GM23248 (cell line): Measurements from ENCODE around the gene CYBA. TPM values are rescaled to one million over a fixed set of nuclear protein-coding genes. Genes with fewer than 3 reads are reported as not detected.

Experiments used
- DNase-seq: peaks from one replicate; pipeline ENCODE4 v3.0.0-alpha.2; 2015
- H2AFZ ChIP-seq: fragments of 200-600 bp; sonication (generic); 2 replicates; pipeline ENCODE4 v1.6.1; 2016; ENCODE audit warnings: antibody characterized with exemption
- H3F3A ChIP-seq: fragments of 200-600 bp; sonication (generic); 2 replicates; pipeline ENCODE4 v1.6.1; 2016; ENCODE audit warnings: mild to moderate bottlenecking, antibody characterized with exemption, mixed run types; ENCODE audit not compliant: insufficient read depth
- H3K27ac ChIP-seq: fragments of 200-600 bp; sonication (generic); 2 replicates; pipeline ENCODE4 v1.5.1; 2016; ENCODE audit warnings: mild to moderate bottlenecking
- H3K27me3 ChIP-seq: fragments of 200-600 bp; sonication (generic); replicated peaks from 2 replicates; pipeline ENCODE4 v1.6.1; 2016; ENCODE audit warnings: mild to moderate bottlenecking; ENCODE audit not compliant: insufficient read depth
- H3K36me3 ChIP-seq: fragments of 200-600 bp; sonication (generic); 2 replicates; pipeline ENCODE4 v1.6.1; 2016; ENCODE audit warnings: low read depth, mild to moderate bottlenecking
- H3K4me1 ChIP-seq: fragments of 200-600 bp; sonication (generic); 2 replicates; pipeline ENCODE4 v1.6.1; 2016; ENCODE audit warnings: mild to moderate bottlenecking; ENCODE audit not compliant: insufficient read depth
- H3K4me2 ChIP-seq: fragments of 200-600 bp; sonication (generic); one replicate; pipeline ENCODE4 v1.6.1; 2016; ENCODE audit warnings: mild to moderate bottlenecking; ENCODE audit not compliant: unreplicated experiment
- H3K4me3 ChIP-seq: fragments of 200-600 bp; sonication (generic); 2 replicates; pipeline ENCODE4 v1.5.1; 2016; ENCODE audit warnings: mild to moderate bottlenecking
- H3K79me2 ChIP-seq: fragments of 200-600 bp; sonication (generic); 2 replicates; pipeline ENCODE4 v1.6.1; 2016; ENCODE audit warnings: mild to moderate bottlenecking; ENCODE audit not compliant: insufficient read depth
- H3K9ac ChIP-seq: fragments of 200-600 bp; sonication (generic); 2 replicates; pipeline ENCODE4 v1.6.1; 2016; ENCODE audit warnings: mild to moderate bottlenecking
- H3K9me2 ChIP-seq: fragments of 200-600 bp; sonication (generic); 2 replicates; pipeline ENCODE4 v1.6.1; 2016; ENCODE audit warnings: mixed run types, mild to moderate bottlenecking, moderate library complexity; ENCODE audit not compliant: insufficient read depth
- H3K9me3 ChIP-seq: fragments of 200-600 bp; sonication (generic); one replicate; pipeline ENCODE4 v1.6.1; 2017; ENCODE audit warnings: low read depth
- H4K20me1 ChIP-seq: fragments of 200-600 bp; sonication (generic); 2 replicates; pipeline ENCODE4 v1.6.0; 2016; ENCODE audit not compliant: insufficient read depth
- EZH2 ChIP-seq: fragments of 200-600 bp; sonication (generic); IDR thresholded peaks from 2 replicates; pipeline ENCODE4 v1.6.1; 2018; ENCODE audit warnings: antibody characterized with exemption, mild to moderate bottlenecking; ENCODE audit not compliant: insufficient read depth, poor library complexity, severe bottlenecking
- EZH2phosphoT487 ChIP-seq: fragments of 200-600 bp; sonication (generic); IDR thresholded peaks from 2 replicates; pipeline ENCODE4 v1.6.1; 2018; ENCODE audit warnings: antibody characterized with exemption, moderate library complexity, mild to moderate bottlenecking, low read depth; ENCODE audit not compliant: insufficient read depth
- WGBS, 2 experiments: methylation state at CpG; one replicate each; pipeline ENCODE4 v1.1.6; 2015 to 2017; ENCODE audit warnings: low lambda C conversion rate in 2 of 2, low coverage in 1 of 2; ENCODE audit errors: missing lambda C conversion rate in 2 of 2; 5-methylcytosine and 5-hydroxymethylcytosine counted together
- in situ Hi-C: fragments of 300-500 bp; cut with MboI; formaldehyde crosslinking; loops from 2 replicates; pipeline ENCODE4 v1.15.0; 2020
- polyA plus RNA-seq: library from polyadenylated mRNA; unstranded; fragments of >200 nt; fragmentation: Nextera tagmentation; extraction: Ambion mirVana; gene quantifications from 2 replicates; pipeline ENCODE4 v1.2.1, GENCODE V29; 2016
- total RNA-seq: library from RNA; depleted of rRNA; stranded (reverse); fragments of >200 nt; shearing (Covaris generic); gene quantifications from 2 replicates; pipeline ENCODE4 v1.2.3, GENCODE V29; 2014; rRNA removed

Gene CYBA
- total and polyA plus RNA-seq, 2 experiments from 2014 or later, result 270 to 332 TPM

DNA sequence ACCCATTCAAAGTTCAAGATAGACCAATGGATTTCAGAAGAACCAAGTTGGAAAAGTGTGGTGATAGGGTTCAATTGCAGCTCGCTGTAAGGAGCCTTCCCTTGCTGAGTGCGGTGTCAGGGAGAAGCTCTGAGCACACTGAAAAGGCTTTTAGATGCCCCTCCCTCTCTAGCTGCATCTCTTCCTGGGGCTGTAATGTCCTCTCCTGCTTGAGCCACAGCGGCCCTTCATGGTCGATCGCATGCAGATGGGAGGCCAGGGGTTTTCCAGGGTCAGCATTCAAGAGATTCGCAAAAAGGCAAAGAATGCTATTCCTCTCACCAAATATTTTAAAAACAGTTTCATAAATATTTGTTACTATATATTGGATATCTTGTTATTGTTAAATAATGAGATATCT is 56.9 kb downstream of the CYBA start:
- 98% methylated on average over 6 of the region's 6 CpGs for WGBS, 2 experiments
- Histone ChIP-seq H3K4me3 (no peak overlapping the region), H3F3A (no peaks in the 10 kb centered on the region; the same call in 1 of the 2 replicates), H4K20me1 (no peaks in the 10 kb centered on the region), H3K27me3 (no peaks in the 10 kb centered on the region), H3K4me1 (no peaks in the 10 kb centered on the region), H3K9ac (no peak overlapping the region), H3K79me2 (peaks cover 45% of the 10 kb centered on the region), H3K9me2 (no peaks in the 10 kb centered on the region), H2AFZ (no peak overlapping the region), H3K27ac (no peak overlapping the region), H3K9me3 (no peaks in the 10 kb centered on the region), H3K36me3 (peaks cover 16% of the 10 kb centered on the region; the same call in 1 of the 2 replicates), H3K4me2 (no peak overlapping the region)
- TF ChIP-seq EZH2, result no peak
- no peak for TF ChIP-seq EZH2phosphoT487
- in situ Hi-C loops, result no loop called here
- DNase-seq, result no peak

- Histone ChIP-seq H3K9ac (no peak overlapping the region), H3K79me2 (peaks cover 45% of the 10 kb centered on the region), H3K9me2 (no peaks in the 10 kb centered on the region), H3K27ac (no peak overlapping the region), H3K9me3 (no peaks in the 10 kb centered on the region), H3K4me1 (no peaks in the 10 kb centered on the region), H3K4me2 (no peak overlapping the region), H3K27me3 (no peaks in the 10 kb centered on the region), H3K4me3 (no peak overlapping the region), H4K20me1 (no peaks in the 10 kb centered on the region), H3F3A (no peaks in the 10 kb centered on the region; the same call in 1 of the 2 replicates), H3K36me3 (peaks cover 19% of the 10 kb centered on the region; the same call in 1 of the 2 replicates), H2AFZ (no peak overlapping the region)
- in situ Hi-C loops, result no loop called here
- WGBS, 2 experiments, result 88 to 89% methylated on average over 11 of the region's 11 CpGs
- TF ChIP-seq EZH2, result no peak
- no peak for TF ChIP-seq EZH2phosphoT487
- DNase-seq, result no peak
These were observed 57.4 kb downstream of the CYBA start for GRCh38 chr16:88593489-88593888.

Other genes starting within 250 kb of the CYBA start
- gene ZFPM1, start 197.8 kb downstream of the CYBA start, total RNA-seq, result 0.25 and 2.4 TPM in 2 replicates
- gene ZFPM1, start 197.8 kb downstream of the CYBA start, polyA plus RNA-seq, result 0.06 and 0.14 TPM in 2 replicates
- gene ZC3H18, start 80.7 kb downstream of the CYBA start, total RNA-seq, result 8.9 and 9.7 TPM in 2 replicates
- 23.1 and 24.9 TPM in 2 replicates for gene ZC3H18, start 80.7 kb downstream of the CYBA start, polyA plus RNA-seq
- not detected in 2 replicates for gene IL17C, start 12.5 kb downstream of the CYBA start, total RNA-seq
- gene IL17C, start 12.5 kb downstream of the CYBA start, polyA plus RNA-seq, result not detected in 2 replicates
- gene MVD, start 12.0 kb upstream of the CYBA start, total RNA-seq, result 25.0 and 29.1 TPM in 2 replicates
- gene MVD, start 12.0 kb upstream of the CYBA start, polyA plus RNA-seq, result 27.4 and 28.6 TPM in 2 replicates
- not detected in 2 replicates for gene SNAI3, start 35.5 kb upstream of the CYBA start, total RNA-seq
- 0.35 and 0.71 TPM in 2 replicates for gene SNAI3, start 35.5 kb upstream of the CYBA start, polyA plus RNA-seq
- 13.7 and 14.6 TPM in 2 replicates for gene RNF166, start 55.4 kb upstream of the CYBA start, total RNA-seq
- gene RNF166, start 55.4 kb upstream of the CYBA start, polyA plus RNA-seq, result 8.2 and 8.9 TPM in 2 replicates
- gene CTU2, start 55.5 kb upstream of the CYBA start, total RNA-seq, result 20.4 and 22.3 TPM in 2 replicates
- gene CTU2, start 55.5 kb upstream of the CYBA start, polyA plus RNA-seq, result 16.1 and 17.1 TPM in 2 replicates
- 223 and 294 TPM in 2 replicates for gene PIEZO1, start 134.2 kb upstream of the CYBA start, total RNA-seq
- 89.7 and 95.3 TPM in 2 replicates for gene PIEZO1, start 134.2 kb upstream of the CYBA start, polyA plus RNA-seq
- 11.3 and 14.2 TPM in 2 replicates for gene CDT1, start 152.7 kb upstream of the CYBA start, total RNA-seq
- 5.4 and 5.9 TPM in 2 replicates for gene CDT1, start 152.7 kb upstream of the CYBA start, polyA plus RNA-seq
- 105 and 150 TPM in 2 replicates for gene APRT, start 160.9 kb upstream of the CYBA start, total RNA-seq
- gene APRT, start 160.9 kb upstream of the CYBA start, polyA plus RNA-seq, result 224 and 226 TPM in 2 replicates
- 21.5 and 24.0 TPM in 2 replicates for gene GALNS, start 205.9 kb upstream of the CYBA start, total RNA-seq
- 38.8 and 39.0 TPM in 2 replicates for gene GALNS, start 205.9 kb upstream of the CYBA start, polyA plus RNA-seq
- gene TRAPPC2L, start 206.1 kb upstream of the CYBA start, total RNA-seq, result 18.7 and 20.4 TPM in 2 replicates
- 83.2 and 90.9 TPM in 2 replicates for gene TRAPPC2L, start 206.1 kb upstream of the CYBA start, polyA plus RNA-seq
- gene PABPN1L, start 215.6 kb upstream of the CYBA start, total RNA-seq, result not detected in 2 replicates
- not detected in 2 replicates for gene PABPN1L, start 215.6 kb upstream of the CYBA start, polyA plus RNA-seq